GM10248 (cell line): ENCODE data around the gene IREB2.
"Not testable (repeated sequence)": the region's sequence is repeated elsewhere in the genome, so short reads cannot be mapped to it uniquely, and the experiment has no call there.

Experiments used
- CTCF ChIA-PET: fragments of 300-600 bp; sonication (Branson Sonifier 250); formaldehyde crosslinking; extraction: SDS; loops from one replicate; lab custom pipeline; 2021; ENCODE audit warnings: antibody characterized with exemption; lab: Yijun Ruan, JAX
- POLR2A ChIA-PET: fragments of 350-650 bp; sonication (Branson Sonifier 250); formaldehyde crosslinking; extraction: SDS; loops from one replicate; lab custom pipeline; 2020; ENCODE audit warnings: antibody characterized with exemption; lab: Yijun Ruan, JAX
- DNase-seq: peaks from one replicate; pipeline ENCODE4 v3.0.0; 2012; ENCODE audit errors: extremely low spot score
- CTCF ChIP-seq: IDR thresholded peaks from 2 replicates; pipeline ENCODE4 v1.5.1; 2012; ENCODE audit warnings: mild to moderate bottlenecking, low read depth; ENCODE audit errors: extremely low read depth, missing control alignments, control extremely low read depth

The IREB2 gene

GRCh38 chr15:78533331-78533730, 95.3 kb downstream of the IREB2 start:
- ChIA-PET CTCF (interaction anchor here (1.1 kb wide), 1 partner anchor 35 kb away, joined by 3 read pairs; no protein-coding TSS in a partner anchor), POLR2A (no interaction called here)
- no peak for DNase-seq
- no peak for TF ChIP-seq CTCF

DNA sequence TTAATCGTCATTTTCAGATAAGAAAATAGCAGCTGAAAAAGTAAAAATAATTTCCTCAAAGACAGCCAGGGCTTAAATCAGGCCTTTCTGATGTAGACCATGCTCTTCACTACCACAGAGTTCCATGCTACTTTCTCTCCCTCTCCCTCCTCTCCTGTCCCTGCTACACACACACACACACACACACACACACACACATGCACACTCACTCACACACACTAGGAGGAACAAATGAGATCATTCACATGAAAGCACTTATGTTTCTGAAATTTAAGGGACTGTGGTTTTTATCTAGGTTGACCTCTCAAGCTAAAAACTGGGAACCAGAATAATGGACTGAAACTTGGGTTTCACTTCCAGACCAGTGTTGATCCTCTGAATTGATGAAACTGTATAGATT, 98.1 kb downstream of the IREB2 start:
- TF ChIP-seq CTCF = no peak
- no peak for DNase-seq
- POLR2A ChIA-PET = interaction anchor here (0.7 kb wide), 1 partner anchor 12 kb away, joined by 6 read pairs; no protein-coding TSS in a partner anchor
- CTCF ChIA-PET = interaction anchor here (1.0 kb wide), 1 partner anchor 15 kb away, joined by 3 read pairs; no protein-coding TSS in a partner anchor

- no peak for TF ChIP-seq CTCF
- DNase-seq = no peak
- ChIA-PET CTCF (interaction anchor here (1.5 kb wide), 1 partner anchor 29 kb away, joined by 4 read pairs; no protein-coding TSS in a partner anchor), POLR2A (no interaction called here)
Measured at GRCh38 chr15:78537266-78537905, 99.4 kb downstream of the IREB2 start.

- POLR2A ChIA-PET = no interaction called here
- CTCF ChIA-PET = no interaction called here
- no peak for TF ChIP-seq CTCF
- no peak for DNase-seq
Measured at GRCh38 chr15:78538358-78538757, 100.3 kb downstream of the IREB2 start.

- POLR2A ChIA-PET = interaction anchor here (0.7 to 1.1 kb wide), 3 partner anchors 26 to 439 kb away, joined by 3 read pairs; partner anchors contain the start of gene CHRNA5
- CTCF ChIA-PET = interaction anchor here (0.7 to 2.4 kb wide), 11 partner anchors 8 to 402 kb away, joined by 3 to 7 read pairs (median 4); no protein-coding TSS in a partner anchor
- not testable (repeated sequence) for DNase-seq
Measured at GRCh38 chr15:78539464-78540140, 101.6 kb downstream of the IREB2 start.

GRCh38 chr15:78540141-78540870, 102.3 kb downstream of the IREB2 start, which contains the start of gene PSMA4:
TSS of gene PSMA4 (plus strand) at chr15:78540444. CDS start at chr15:78541928, 1,484 bp downstream.
- ChIA-PET POLR2A (interaction anchor here (0.7 to 1.1 kb wide), 3 partner anchors 25 to 438 kb away, joined by 3 read pairs; partner anchors contain the start of gene CHRNA5), CTCF (interaction anchor here (0.7 to 2.4 kb wide), 12 partner anchors 9 to 403 kb away, joined by 3 to 7 read pairs (median 4); no protein-coding TSS in a partner anchor)
- TF ChIP-seq CTCF = no peak
- DNase-seq = peak; percentile 96
